Osteoblast (primary cell): ENCODE data around the gene THBS2. TPM values are rescaled to one million over a fixed set of nuclear protein-coding genes. Genes with fewer than 3 reads are reported as not detected.
A peak's percentile ranks its signal among the peaks of the same experiment; 100 is the strongest.
"Not testable (repeated sequence)": the region's sequence is repeated elsewhere in the genome, so short reads cannot be mapped to it uniquely, and the experiment has no call there.

Experiments
- DNase-seq: peaks from one replicate; pipeline ENCODE4 v3.0.0; 2011; ENCODE audit warnings: low spot score, mixed read lengths; ENCODE audit not compliant: insufficient read length; ENCODE audit errors: missing footprints
- H2AFZ ChIP-seq: 2 replicates; pipeline ENCODE4 v1.6.0; 2011; ENCODE audit warnings: mild to moderate bottlenecking, low read length
- H3K27ac ChIP-seq: 2 replicates; pipeline ENCODE4 v1.5.1; 2011; ENCODE audit warnings: mild to moderate bottlenecking, low read depth, low read length, moderate library complexity
- H3K27me3 ChIP-seq: 2 replicates; pipeline ENCODE4 v1.6.0; 2012; ENCODE audit warnings: mild to moderate bottlenecking, control low read depth, inconsistent platforms, low read length, moderate library complexity; ENCODE audit not compliant: insufficient read depth
- H3K36me3 ChIP-seq: 2 replicates; pipeline ENCODE4 v1.5.1; 2011; ENCODE audit warnings: mild to moderate bottlenecking, low read length, control low read depth, moderate library complexity; ENCODE audit not compliant: insufficient read depth
- H3K4me1 ChIP-seq: 2 replicates; pipeline ENCODE4 v1.5.1; 2011; ENCODE audit warnings: mild to moderate bottlenecking, low read length, control low read depth, moderate library complexity; ENCODE audit not compliant: insufficient read depth
- H3K4me2 ChIP-seq: 2 replicates; pipeline ENCODE4 v1.6.0; 2011; ENCODE audit warnings: mild to moderate bottlenecking, low read length; ENCODE audit not compliant: insufficient read depth
- H3K4me3 ChIP-seq: fragments of 200-600 bp; sonication (generic); 3 replicates; pipeline ENCODE4 v1.5.1; 2012; ENCODE audit warnings: mild to moderate bottlenecking, low read length, inconsistent platforms; ENCODE audit not compliant: insufficient read depth
- H3K79me2 ChIP-seq: 2 replicates; pipeline ENCODE4 v1.6.0; 2012; ENCODE audit warnings: mild to moderate bottlenecking, low read length, control low read depth, inconsistent platforms; ENCODE audit not compliant: insufficient read depth
- H3K9me3 ChIP-seq: 2 replicates; pipeline ENCODE4 v1.5.1; 2011; ENCODE audit warnings: low read depth, low read length, control low read depth
- H4K20me1 ChIP-seq: 2 replicates; pipeline ENCODE4 v1.6.0; 2012; ENCODE audit warnings: mild to moderate bottlenecking, low read length, control low read depth; ENCODE audit not compliant: insufficient read depth
- total RNA-seq: library from RNA; depleted of rRNA; stranded (reverse); fragments of >200 nt; gene quantifications from 2 replicates; pipeline ENCODE4 v1.2.3, GENCODE V29; 2012
- TF ChIP-seq, protein P1 (sequence below): IDR thresholded peaks from 2 replicates; pipeline ENCODE4 v1.5.1; 2011; ENCODE audit warnings: mild to moderate bottlenecking, low read depth, low read length, moderate library complexity; ENCODE audit errors: extremely low read depth

The THBS2 gene
- total RNA-seq, 1 donor: 1,498 TPM

DNA sequence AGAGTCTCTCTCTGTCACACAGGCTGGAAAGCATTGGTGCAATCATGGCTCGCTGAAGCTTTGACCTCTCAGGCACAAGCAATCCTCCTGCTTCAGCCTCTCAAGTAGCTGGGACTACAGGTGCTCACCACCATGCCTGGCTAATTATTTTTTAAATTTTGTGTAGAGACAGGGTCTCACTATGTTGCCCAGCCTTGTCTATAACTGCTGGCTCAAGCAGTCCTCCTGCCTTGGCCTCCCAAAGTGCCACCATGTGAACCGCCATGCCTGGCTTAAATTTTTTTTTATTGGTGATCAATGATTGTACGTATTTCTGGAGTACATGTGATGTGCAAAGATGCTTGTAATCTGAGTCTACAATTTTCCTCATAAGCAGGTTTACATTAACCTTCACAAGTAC, 54.8 kb downstream of the THBS2 start:
- Histone ChIP-seq H2AFZ (no peak overlapping the region), H3K79me2 (no peaks in the 10 kb centered on the region), H4K20me1 (no peaks in the 10 kb centered on the region), H3K36me3 (no peaks in the 10 kb centered on the region), H3K27ac (no peak overlapping the region), H3K4me1 (peaks cover 8% of the 10 kb centered on the region), H3K4me2 (no peak overlapping the region), H3K27me3 (no peaks in the 10 kb centered on the region), H3K9me3 (no peaks in the 10 kb centered on the region), H3K4me3 (no peak overlapping the region)
- DNase-seq: no peak
- TF ChIP-seq, protein P1, sequence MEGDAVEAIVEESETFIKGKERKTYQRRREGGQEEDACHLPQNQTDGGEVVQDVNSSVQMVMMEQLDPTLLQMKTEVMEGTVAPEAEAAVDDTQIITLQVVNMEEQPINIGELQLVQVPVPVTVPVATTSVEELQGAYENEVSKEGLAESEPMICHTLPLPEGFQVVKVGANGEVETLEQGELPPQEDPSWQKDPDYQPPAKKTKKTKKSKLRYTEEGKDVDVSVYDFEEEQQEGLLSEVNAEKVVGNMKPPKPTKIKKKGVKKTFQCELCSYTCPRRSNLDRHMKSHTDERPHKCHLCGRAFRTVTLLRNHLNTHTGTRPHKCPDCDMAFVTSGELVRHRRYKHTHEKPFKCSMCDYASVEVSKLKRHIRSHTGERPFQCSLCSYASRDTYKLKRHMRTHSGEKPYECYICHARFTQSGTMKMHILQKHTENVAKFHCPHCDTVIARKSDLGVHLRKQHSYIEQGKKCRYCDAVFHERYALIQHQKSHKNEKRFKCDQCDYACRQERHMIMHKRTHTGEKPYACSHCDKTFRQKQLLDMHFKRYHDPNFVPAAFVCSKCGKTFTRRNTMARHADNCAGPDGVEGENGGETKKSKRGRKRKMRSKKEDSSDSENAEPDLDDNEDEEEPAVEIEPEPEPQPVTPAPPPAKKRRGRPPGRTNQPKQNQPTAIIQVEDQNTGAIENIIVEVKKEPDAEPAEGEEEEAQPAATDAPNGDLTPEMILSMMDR: no peak

DNA sequence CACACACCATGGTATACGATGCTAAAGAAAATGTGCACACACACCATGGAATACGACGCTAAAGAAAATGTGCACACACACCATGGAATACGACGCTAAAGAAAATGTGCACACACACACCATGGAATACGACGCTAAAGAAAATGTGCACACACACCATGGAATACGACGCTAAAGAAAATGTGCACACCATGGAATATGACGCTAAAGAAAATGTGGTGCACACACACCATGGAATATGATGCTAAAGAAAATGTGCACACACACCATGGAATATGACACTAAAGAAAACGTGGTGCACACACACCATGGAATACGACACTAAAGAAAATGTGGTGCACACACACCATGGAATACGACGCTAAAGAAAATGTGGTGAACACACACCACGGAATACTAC, 55.7 kb downstream of the THBS2 start:
- not testable (repeated sequence) for H3K36me3 ChIP-seq, H3K4me2 ChIP-seq, DNase-seq, H3K27me3 ChIP-seq, H4K20me1 ChIP-seq, H2AFZ ChIP-seq, H3K9me3 ChIP-seq, H3K79me2 ChIP-seq, H3K4me1 ChIP-seq, H3K27ac ChIP-seq, H3K4me3 ChIP-seq

DNA sequence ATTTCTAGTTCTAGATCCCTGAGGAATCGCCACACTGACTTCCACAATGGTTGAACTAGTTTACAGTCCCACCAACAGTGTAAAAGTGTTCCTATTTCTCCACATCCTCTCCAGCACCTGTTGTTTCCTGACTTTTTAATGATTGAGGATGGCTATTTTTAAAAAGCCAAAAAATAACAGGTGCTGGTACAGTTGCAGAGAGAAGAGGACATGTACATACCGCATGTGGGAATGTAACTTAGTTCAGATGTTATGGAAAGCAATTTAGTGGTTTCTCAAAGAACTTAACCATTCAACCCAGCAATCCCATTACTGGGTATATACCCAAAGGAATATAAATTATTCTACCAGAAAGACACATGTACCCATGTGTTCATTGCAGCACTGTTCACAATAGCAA, 57.4 kb downstream of the THBS2 start:
- not testable (repeated sequence) for H2AFZ ChIP-seq

DNA sequence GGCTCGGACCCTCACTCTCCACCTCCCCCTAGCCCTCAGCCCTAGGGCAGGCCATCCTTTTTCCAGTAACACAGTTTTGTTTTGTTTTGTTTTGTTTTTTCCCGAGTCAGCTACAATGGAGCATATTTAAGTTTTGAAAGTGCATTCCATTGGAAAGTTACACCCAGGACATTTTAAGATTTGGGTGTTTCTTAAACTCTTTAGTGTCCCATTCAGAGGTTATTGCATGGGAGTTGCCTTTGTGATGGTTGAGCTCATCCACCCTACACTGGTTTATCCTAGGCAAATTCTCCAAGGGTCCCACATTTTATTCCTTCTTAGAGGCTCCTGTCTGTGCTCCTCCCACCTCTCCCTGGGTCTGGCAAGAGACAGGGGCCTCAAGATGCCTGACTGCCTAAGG, 58.9 kb downstream of the THBS2 start:
- Histone ChIP-seq H3K27me3 (no peaks in the 10 kb centered on the region), H3K9me3 (no peaks in the 10 kb centered on the region), H4K20me1 (no peaks in the 10 kb centered on the region), H3K27ac (peak overlapping the region; percentile 26), H3K79me2 (no peaks in the 10 kb centered on the region), H3K4me2 (no peak overlapping the region), H3K4me1 (peaks cover 20% of the 10 kb centered on the region), H3K4me3 (no peak overlapping the region), H3K36me3 (no peaks in the 10 kb centered on the region), H2AFZ (peak overlapping the region; percentile 77)
- TF ChIP-seq, protein P1: no peak
- DNase-seq: peak; percentile 77

More for the DNA sequence above, 57.4 kb downstream of the THBS2 start:
- not testable (repeated sequence) for H3K4me1 ChIP-seq, H3K9me3 ChIP-seq, H3K27me3 ChIP-seq, H4K20me1 ChIP-seq, H3K4me2 ChIP-seq, H3K36me3 ChIP-seq, DNase-seq, H3K4me3 ChIP-seq, H3K79me2 ChIP-seq, H3K27ac ChIP-seq

DNA sequence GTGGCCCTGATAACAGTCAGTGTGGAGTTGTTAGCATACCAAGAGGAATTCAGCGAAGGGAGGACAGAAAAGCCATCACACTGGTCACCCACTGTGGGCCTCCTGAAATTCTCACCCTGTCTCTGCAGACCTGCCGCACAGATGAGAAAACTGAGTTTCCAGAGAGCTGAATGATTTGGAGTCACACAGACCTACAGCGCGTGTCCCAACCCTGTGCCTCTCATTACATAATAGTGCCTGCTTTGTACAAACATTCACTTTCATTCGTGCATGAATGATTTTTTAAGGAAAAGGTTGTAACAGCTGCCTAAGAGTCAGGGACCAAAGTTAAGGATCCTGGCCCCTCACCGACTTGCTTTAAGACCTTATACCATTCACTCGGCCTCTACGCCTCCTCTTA, 62.7 kb downstream of the THBS2 start:
- no peaks in the 10 kb centered on the region for H3K27me3 ChIP-seq
- no peak for DNase-seq
- no peak overlapping the region for H3K4me2 ChIP-seq
- peak overlapping the region; percentile 5 for H2AFZ ChIP-seq
- TF ChIP-seq, protein P1: no peak
- H3K9me3 ChIP-seq: no peaks in the 10 kb centered on the region
- no peaks in the 10 kb centered on the region for H3K36me3 ChIP-seq
- H3K79me2 ChIP-seq: no peaks in the 10 kb centered on the region
- no peak overlapping the region for H3K4me3 ChIP-seq
- H3K27ac ChIP-seq: peak overlapping the region; percentile 91
- no peaks in the 10 kb centered on the region for H4K20me1 ChIP-seq
- H3K4me1 ChIP-seq: peaks cover 35% of the 10 kb centered on the region
